ENCODE results near the gene DMC1.
"Not testable (repeated sequence)": the region's sequence is repeated elsewhere in the genome, so short reads cannot be mapped to it uniquely, and the experiment has no call there.

Gene DMC1, protein sequence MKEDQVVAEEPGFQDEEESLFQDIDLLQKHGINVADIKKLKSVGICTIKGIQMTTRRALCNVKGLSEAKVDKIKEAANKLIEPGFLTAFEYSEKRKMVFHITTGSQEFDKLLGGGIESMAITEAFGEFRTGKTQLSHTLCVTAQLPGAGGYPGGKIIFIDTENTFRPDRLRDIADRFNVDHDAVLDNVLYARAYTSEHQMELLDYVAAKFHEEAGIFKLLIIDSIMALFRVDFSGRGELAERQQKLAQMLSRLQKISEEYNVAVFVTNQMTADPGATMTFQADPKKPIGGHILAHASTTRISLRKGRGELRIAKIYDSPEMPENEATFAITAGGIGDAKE

DNA sequence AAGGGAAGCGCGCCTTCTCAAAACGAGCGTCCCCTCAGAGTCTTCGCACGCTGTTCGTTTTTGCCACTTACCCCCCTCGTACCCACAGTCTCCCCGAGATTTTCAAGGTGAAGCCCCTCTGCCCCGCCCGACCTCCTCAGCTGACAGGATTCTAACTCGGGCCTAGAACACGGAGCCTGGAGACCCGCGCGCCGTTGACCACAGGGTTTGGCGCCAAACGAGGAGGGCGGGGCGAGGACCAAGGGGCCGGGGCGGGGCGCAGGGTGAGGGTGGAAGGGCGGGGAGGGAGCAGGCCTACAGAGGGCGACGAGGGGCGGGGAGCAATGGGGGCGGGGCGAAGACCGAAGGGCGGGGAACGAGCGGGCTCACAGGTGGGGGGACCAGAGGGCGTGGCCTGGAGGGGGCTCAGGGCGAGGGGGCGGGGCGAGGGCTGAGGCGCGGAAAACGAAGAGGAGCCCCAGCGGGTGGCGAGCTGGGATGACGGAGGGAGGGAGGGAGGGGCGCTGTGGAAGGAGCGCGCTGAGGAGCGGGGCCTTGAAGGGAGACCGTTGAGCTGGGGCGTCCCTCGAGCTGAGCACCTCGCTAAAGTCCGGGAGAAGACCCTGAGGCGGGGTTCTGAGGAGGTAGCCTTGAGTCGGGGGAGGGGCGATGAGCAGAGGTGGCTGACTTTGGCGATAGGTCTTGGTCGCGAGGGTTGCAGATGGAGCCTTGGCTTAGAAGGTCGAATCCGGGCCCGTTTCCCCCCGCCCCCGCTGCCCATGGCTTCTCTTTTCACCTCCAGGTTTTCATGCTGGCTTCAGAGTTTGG lies at the start of gene DMC1:
Gene DMC1 (minus strand): TSS at position 212 of the 807 bp plus-strand sequence. CDS start 1,927 bp downstream, outside the sequence.
- DNase-seq (ENCODE audit: low read depth in 2 of 3, low spot score in 1 of 3), result peak; percentile 97 to 99 (median 99)

DNA sequence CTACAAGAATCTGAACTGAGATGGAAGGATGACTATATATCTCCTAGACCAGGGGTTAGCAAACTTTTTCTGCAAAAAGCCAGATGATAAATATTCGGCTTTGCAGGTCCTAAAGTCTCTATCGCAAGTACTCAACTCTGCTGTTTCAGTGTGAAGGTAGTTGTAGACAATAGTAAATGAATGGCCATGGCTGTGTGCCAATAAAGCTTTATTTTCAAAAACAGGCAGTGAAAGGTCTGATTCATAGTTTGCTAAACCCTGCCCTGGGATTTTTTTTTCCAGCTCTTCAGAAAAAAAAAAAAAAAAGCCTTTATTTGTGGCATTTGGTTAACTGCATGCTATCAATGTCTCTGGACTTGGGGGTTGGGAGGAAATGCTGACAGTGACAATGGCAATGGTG lies 48.7 kb upstream of the DMC1 start:
- DNase-seq (ENCODE audit: low read depth in 2 of 3, low spot score in 1 of 3), result no peak

DNA sequence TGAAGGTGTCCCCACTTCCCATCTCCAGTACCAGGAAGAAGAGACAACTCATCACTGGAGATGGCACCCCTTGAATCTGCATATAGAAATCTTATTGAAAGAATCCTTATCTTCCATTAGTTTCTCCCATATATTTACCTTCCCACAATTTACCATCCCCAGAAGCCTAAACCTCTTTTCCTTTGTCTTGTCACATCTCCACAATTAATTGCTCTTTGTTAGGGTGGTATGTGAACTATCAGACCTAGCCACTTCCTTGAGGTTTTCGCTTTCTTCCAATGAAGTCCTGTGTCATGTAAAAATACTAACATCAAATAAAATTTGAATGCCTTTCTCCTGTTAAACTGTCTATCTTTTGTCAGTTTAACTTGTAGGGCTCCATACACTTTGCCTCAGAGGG lies 48.3 kb upstream of the DMC1 start:
- no peak for DNase-seq (ENCODE audit: low read depth in 2 of 3, low spot score in 1 of 3)

DNA sequence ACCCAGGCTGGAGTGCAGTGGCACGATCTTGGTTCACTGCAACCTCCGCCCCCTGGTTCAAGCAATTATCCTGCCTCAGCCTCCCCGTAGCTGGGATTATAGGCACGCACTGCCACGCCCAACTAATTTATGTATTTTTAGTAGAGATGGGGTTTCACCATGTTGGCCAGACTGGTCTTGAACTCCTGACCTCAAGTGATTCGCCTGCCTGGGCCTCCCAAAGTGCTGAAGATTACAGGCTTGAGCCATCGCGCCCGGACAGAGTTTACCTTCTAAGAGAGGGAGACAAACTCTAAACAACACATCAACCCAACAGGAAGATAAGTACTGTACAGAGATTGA lies 45.1 kb upstream of the DMC1 start:
- not testable (repeated sequence) for DNase-seq (ENCODE audit: low read depth in 2 of 3, low spot score in 1 of 3)

DNA sequence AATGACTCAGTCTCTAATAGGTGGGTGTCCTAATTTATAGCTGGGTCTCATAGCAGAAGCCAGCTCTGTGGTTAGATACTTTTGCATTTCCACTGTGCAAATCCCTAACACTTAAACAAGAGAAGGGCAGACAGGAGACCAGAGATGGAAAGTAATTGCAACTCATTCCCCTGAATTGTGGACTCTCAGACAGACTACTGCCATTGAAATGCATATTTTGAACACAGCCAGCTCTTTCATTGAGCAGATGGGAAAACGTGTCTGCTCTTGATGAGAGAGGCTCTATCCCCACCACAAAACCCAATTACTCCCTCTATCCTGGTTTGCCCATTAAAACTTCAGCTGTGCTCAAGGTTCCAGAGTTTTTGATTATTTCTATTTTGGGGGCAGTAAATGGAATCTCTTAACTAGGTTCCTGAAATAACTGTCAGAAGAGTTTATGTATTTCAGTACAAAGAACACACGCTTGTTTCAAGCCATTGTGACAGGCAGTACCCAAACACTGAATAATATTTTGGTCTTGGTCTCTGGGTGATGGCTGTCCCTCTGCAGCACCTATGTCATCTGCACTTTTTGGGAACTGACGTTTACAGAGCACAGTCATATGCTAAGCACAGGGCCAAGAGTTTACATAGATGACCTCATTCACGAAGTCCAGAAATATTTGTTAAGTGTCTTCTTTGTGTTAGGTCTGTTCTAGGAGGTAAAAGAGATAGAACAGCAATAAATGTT lies 44.5 kb upstream of the DMC1 start:
- no peak for DNase-seq (ENCODE audit: low read depth in 2 of 3, low spot score in 1 of 3)

DNA sequence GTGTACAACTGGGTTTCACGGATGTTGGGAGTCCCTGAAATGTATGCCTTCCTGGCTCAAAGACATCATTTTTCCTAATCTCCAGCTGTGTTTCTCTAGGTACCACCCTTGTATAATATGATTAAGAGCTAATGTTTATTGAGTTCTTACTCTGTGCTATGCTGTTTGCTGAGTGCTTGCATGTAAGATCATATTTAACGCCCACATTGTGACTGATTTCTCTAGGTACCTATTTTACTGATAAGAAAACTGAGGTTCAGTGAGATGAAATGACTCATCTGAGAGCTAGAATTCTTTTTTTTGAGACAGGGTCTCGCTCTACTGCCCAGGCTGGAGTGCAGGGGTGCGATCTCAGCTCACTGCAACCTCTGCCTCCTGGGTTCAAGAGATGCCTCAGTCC lies 43.6 kb upstream of the DMC1 start:
- DNase-seq (ENCODE audit: low read depth in 2 of 3, low spot score in 1 of 3), result no peak

DNA sequence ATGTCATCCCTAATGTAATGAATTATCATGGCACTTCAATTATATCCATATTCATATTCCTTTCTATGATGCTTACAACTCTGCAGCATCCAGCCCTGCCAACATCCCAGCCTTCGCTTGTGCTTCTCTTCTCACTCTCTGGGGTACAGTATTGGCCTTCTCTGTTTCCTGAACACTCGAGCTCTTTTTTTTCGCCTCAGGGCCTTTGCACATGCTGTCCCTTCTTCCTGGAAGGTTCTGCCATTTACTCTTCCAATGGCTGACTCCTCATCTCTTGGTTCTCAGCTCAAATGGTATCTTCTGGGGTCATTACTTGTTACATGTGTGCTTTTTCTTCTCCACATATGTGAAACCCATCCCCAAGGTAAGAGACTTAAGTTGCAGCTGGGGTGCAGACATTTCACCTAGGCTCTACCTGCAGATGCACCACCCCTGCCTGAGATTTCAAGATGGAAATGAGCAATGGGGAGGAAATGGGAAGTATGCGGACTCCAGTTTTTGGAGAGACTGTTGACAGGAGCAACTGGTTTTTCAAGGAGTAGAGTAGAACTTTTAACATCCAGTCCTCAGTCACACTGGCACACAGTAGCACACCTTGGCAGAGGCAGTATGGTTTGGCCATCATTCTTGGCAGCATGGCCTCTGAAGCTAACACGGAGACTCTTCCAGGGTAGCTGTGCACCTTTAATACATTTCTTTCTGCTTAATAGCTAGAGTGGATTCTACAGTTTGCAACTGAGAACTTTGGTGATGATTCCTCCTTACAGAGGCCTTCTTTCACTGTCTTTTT lies 42.4 kb upstream of the DMC1 start:
- DNase-seq (ENCODE audit: low read depth in 2 of 3, low spot score in 1 of 3), result no peak

DNA sequence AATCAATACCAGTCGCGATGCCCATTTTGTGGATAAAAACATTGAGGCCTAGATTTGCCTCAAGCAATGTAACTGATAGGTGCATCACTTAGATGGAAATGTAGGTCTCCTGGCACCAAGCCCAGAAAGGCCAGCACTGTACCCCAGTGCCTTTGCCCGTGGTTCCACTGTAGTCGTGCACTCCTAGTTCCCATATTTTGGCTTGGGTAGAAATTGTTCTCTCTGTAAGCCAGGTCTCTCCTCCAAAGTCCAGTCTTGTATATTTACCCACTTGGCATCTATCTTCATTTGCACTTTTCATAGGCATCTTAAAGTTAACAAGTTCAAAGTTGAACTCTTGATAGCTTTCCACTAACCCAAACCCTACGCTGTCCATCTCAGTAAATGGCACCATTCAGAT lies 41.6 kb upstream of the DMC1 start:
- no peak for DNase-seq (ENCODE audit: low read depth in 2 of 3, low spot score in 1 of 3)

DNA sequence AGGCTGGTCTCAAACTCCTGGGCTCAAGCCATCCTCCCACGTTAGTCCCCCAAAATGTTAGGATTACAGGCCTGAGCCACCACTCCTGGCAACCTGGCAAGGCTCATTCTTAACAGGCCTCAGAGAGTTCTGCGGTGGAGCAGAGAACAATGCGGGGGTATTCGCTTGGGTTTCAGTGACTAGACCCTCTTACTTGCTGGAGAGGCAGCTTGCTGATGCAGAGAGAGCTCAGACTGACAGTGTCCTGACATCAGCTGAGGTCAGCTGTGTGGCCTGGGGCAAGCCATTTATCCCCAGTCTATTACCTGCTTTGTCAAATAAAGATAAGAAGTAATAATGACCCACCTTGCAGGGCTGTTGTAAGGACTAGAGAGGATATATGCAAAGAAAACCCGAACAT lies 40.3 kb upstream of the DMC1 start:
- no peak for DNase-seq (ENCODE audit: low read depth in 2 of 3, low spot score in 1 of 3)

DNA sequence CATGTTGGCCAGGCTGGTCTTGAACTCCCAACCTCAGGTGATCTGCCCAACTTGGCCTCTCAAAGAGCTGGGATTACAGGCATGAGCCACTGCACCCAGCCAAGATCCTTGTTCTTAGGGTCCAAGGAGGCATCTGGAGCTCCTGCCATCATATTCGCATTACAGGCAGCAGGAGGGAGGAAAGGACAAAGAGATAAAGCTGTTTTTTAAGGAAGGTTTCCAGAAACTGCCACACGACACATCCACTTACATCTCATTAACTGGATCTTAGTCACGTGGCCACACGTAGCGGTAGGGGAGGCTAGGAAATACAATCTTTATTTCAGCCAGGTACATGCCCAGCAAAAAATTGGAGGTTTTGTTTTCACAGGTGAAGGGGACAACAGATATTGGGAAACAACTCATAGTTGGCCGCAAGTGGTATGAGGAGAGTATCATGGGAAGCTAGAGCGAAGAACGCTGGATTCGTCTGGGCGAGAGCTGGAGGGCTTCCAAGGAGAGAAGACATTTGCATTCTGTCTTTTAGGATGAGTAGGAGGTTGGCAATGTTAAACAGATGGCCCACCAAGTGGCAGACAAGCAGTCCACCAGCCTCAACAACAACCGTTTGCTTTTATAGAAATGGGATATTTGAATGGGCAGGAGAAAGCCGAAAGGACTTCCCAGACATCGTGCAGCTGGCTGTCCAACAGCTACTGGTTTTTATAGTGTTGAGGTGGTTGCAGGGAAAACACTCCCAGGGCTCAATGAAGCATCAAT lies 39.2 kb upstream of the DMC1 start:
- DNase-seq (ENCODE audit: low read depth in 2 of 3, low spot score in 1 of 3), result no peak

DNA sequence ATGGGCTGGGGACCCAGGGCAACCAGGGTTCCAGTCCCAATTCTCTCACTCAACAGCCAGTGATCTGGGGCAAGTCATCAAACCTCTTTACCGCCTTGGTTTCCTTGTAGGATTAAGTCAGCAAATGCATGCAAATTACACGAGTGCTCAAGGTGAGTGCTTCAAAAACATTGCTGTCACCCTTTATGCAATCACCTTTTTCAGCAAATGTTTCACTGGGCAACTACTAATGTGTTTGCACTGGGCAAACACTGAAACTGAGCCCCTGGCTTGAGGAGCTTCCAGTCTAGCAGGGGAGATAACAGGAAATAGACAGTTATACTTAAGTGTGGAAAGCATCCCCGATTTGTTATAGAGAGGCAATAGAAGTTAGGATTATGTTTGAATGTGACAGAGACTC lies 37.7 kb upstream of the DMC1 start:
- DNase-seq (ENCODE audit: low read depth in 2 of 3, low spot score in 1 of 3), result no peak

DNA sequence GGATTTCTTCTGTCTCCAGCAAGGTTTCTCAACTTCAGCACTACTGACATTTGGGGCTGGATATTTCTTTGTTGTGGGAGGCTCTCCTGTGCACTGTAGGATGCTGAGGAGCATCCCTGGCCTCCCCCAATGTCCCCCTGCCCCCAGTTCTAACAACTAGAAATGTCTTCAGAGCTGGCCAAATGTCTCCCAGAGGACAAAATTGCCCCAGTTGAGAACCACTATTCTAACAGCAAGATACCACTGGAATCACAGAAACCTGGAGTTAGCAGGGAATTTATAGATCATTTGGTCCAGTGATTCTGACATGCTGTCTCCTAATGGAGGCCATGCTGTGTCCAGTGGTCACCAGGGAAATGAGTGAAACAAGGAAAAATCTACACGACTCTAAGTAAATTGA lies 32.2 kb upstream of the DMC1 start:
- no peak for DNase-seq (ENCODE audit: low read depth in 2 of 3, low spot score in 1 of 3)

DNA sequence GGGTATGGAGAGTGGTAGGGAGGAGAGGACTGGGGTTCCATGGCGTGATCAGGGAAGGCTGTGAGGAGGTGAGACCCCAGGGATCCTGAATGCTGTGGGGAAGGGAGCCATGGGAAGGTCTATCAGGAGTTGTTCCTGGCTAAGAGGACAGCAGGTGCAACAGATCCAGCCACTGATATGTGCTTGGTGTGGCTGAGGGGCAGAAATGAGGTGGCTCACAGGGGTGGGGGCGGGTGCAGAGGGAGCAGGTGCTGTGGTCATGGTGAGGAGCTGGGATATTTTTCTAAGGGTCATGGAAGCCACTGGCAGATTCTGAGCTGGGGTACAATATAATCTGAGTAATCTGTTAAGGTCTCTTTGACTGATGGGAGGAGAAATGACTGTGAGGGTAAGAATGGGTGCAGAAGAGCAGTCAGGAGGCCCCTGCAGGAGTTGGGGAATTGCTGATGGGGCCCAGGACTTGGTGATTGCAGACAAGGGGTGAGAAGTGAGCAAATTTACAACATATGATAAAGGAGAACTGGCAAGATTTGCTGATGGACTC lies 31.3 kb upstream of the DMC1 start:
- no peak for DNase-seq (ENCODE audit: low read depth in 2 of 3, low spot score in 1 of 3)

DNA sequence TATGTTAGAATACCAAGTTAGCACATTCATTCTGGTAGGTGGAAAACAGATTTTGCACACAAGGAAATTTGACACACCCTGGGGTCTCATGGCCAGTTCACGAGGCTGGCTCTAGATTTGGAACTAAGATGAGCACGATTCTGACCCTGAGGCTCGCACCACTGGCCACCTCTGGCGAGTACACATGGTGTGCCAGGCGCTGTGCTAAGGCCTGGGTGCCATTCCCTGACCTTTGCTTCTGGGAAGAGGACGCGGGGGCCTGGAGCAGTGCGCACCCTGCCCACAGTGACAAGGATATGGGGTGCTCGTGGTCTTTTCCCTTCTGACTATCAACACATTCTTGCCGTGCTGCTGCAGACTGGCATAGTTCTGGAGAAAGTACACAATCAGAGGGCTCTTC lies 29.5 kb upstream of the DMC1 start:
- no peak for DNase-seq (ENCODE audit: low read depth in 2 of 3, low spot score in 1 of 3)

DNA sequence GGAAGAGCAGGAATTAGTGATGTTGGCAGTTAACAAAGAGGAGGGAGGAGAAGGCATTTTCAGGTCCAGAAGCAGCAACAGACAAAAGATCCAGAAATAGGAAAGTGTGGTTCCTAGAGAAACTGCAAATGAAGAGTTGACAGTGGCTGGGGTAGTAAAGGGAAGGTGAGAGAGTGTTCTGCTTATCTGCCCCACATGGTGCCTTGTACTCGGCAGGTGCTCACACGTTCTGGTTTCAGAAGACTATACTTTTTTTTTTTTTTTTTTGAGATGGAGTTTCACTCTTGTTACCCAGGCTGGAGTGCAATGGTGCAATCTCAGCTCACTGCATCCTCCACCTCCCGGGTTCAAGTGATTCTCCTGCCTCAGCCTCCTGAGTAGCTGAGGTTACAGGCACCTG lies 12.9 kb upstream of the DMC1 start:
- DNase-seq (ENCODE audit: low read depth in 2 of 3, low spot score in 1 of 3), result not testable (repeated sequence)

DNA sequence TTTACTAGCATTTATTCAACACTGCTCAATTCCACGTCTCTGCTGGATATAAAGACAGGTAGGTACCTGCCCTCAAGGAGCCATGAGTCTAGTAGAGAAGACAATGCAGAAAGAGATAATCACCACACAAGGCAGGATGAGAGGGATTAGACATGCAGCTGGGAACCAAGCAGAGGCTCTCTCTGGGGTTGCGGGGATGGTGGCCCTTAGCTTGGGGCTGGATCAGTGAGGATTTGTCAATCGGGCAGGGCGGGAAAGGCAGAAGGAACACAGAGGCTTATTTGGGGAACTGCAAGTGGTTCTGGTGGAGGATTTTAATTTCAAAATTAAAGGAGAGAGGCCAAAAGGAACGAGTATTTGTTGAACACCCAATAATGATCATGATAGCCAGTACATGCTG lies 8.5 kb upstream of the DMC1 start:
- DNase-seq (ENCODE audit: low read depth in 2 of 3, low spot score in 1 of 3), result no peak

DNA sequence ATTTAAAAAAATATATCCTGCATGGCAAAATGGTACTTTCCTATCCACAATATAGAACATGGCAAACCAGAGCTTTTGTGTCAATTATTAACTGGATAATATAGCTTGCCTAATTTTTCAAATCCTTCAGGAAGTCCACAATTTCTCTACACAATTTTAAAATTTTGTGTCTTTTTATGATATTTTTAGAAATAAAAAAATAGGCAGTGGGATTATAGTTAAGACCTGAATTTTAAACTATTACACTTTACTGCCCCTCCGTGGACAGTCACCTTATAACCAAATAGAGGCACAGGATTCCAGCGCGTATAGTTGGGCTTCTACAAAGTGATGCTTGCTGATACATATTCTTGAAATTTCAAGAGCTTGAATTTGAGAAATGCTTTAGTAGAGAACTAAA lies 2.1 kb upstream of the DMC1 start:
- peak in 1 of 3 donors; percentile 43 for DNase-seq (ENCODE audit: low read depth in 2 of 3, low spot score in 1 of 3)

DNA sequence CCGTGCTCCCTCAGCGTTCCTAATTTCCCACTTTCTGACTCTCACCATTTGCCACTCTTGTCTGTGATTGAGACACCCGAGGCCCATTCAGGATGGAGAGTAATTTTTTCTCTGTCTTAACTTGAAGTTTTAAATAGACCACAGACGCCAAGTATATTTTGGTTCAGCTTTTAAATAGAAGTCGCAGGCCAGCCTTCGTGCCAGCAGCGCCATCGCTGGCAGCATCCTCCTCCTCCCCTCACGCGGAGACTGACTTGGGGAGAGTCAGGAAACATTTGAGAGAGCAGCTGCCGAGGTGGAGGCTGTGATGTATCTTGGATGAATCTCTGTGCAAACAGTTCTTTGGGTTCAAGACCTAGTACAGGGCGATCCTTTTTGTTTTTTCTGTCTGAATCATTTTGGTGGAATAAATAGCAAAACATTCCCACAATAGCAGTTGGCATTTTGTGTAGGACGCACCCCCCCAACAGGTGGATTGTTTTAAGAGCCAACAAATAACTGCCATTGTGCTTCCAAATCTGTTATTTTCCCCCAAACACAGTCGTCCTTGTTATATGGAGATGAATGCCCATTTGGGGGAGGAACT lies 889 bp upstream of the DMC1 start:
- DNase-seq (ENCODE audit: low read depth in 2 of 3, low spot score in 1 of 3), result peak in 1 of 3 donors; percentile 14

DNA sequence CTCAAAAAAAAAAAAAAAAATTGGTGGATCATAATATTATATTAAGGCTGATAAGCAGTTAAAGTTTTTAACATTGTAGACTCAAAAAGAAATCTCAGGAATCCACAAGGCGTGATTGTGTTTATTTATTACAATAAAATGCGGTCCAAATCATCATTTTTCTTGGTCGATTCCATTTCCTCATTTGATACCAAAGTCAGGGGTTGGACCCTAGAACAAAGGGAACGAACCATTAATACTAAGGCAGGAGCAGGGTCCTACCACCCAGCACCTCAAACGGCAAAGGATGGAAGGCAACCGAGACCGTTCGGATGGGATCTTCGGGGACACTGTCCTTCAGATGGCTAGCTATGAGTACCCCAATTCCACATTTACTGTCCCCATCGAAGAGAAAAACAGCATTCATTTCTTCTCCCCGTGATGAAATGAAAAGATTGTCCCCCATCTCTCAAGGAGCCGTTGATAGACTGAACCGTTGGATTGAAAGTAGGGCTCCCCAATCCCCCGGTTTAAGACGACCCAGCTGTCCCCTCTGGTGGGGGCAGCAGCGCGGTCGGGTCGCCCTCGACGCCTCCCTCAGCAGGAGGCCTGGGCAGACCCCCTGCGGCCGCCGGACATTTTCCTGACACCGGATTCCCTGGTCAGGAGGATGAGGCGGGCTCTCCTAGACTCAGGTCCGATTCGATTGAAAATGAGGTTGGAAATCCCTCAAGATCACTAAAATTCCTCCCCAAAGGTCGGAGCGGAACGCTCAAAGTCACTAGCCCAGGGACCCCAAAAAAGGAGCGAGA lies 607 bp downstream of the DMC1 start:
- DNase-seq (ENCODE audit: low read depth in 2 of 3, low spot score in 1 of 3), result no peak

All from stimulated activated CD4-positive, alpha-beta T cell treated with anti-CD3 and anti-CD28 coated beads, Interleukin-12 subunit alpha, Interleukin-12 subunit beta, amount 100 ng/mL, for 48 hours (primary cell).